ENCODE results near the gene DUSP22.

The DUSP22 gene

GRCh38 chr6:324729-325125, 32.4 kb downstream of the DUSP22 start:
- TF ChIP-seq POLR2AphosphoS5 (IDR thresholded peaks at IDR 0.05; ENCODE audit: low read depth, low read length): no peak
- no peak for TF ChIP-seq REST (IDR thresholded peaks at IDR 0.05; ENCODE audit: insufficient read depth in 1 of 2, low read depth in 2 of 2, low read length in 2 of 2)
- no peak for TF ChIP-seq SIN3A (IDR thresholded peaks at IDR 0.05; ENCODE audit: borderline replicate concordance, insufficient read depth, low read length)
- TF ChIP-seq TAF1 (IDR thresholded peaks at IDR 0.05; ENCODE audit: borderline replicate concordance, insufficient read depth, low read length): no peak
- TF ChIP-seq FOXP2 (optimal IDR thresholded peaks at IDR 0.05; ENCODE audit: borderline replicate concordance, extremely low read depth, extremely low read length, insufficient read depth): no peak

GRCh38 chr6:326896-327537, 34.7 kb downstream of the DUSP22 start:
- TF ChIP-seq FOXP2 (optimal IDR thresholded peaks at IDR 0.05; ENCODE audit: borderline replicate concordance, extremely low read depth, extremely low read length, insufficient read depth): no peak
- no peak for TF ChIP-seq SIN3A (IDR thresholded peaks at IDR 0.05; ENCODE audit: borderline replicate concordance, insufficient read depth, low read length)
- no peak for TF ChIP-seq POLR2AphosphoS5 (IDR thresholded peaks at IDR 0.05; ENCODE audit: low read depth, low read length)
- TF ChIP-seq REST (IDR thresholded peaks at IDR 0.05; ENCODE audit: insufficient read depth in 1 of 2, low read depth in 2 of 2, low read length in 2 of 2): no peak
- no peak for TF ChIP-seq TAF1 (IDR thresholded peaks at IDR 0.05; ENCODE audit: borderline replicate concordance, insufficient read depth, low read length)

- TF ChIP-seq FOXP2 (optimal IDR thresholded peaks at IDR 0.05; ENCODE audit: borderline replicate concordance, extremely low read depth, extremely low read length, insufficient read depth) (no peak), REST (IDR thresholded peaks at IDR 0.05; ENCODE audit: insufficient read depth in 1 of 2, low read depth in 2 of 2, low read length in 2 of 2) (no peak)
Observed at GRCh38 chr6:327538-328116, 35.3 kb downstream of the DUSP22 start.

- TF ChIP-seq POLR2AphosphoS5 (IDR thresholded peaks at IDR 0.05; ENCODE audit: low read depth, low read length) (no peak), TAF1 (IDR thresholded peaks at IDR 0.05; ENCODE audit: borderline replicate concordance, insufficient read depth, low read length) (no peak), REST (IDR thresholded peaks at IDR 0.05; ENCODE audit: insufficient read depth in 1 of 2, low read depth in 2 of 2, low read length in 2 of 2) (no peak), SIN3A (IDR thresholded peaks at IDR 0.05; ENCODE audit: borderline replicate concordance, insufficient read depth, low read length) (no peak), FOXP2 (optimal IDR thresholded peaks at IDR 0.05; ENCODE audit: borderline replicate concordance, extremely low read depth, extremely low read length, insufficient read depth) (no peak)
Observed at GRCh38 chr6:328136-328670, 35.9 kb downstream of the DUSP22 start.

All from PFSK-1 (cell line).